ENCODE results near the gene ZFP90. TPM values are rescaled to one million over a fixed set of nuclear protein-coding genes. Genes with fewer than 3 reads are reported as not detected.
"Not testable (repeated sequence)": the region's sequence is repeated elsewhere in the genome, so short reads cannot be mapped to it uniquely, and the experiment has no call there.

Gene ZFP90
- total RNA-seq, 4 donors from 2014 or later = 8.2 to 36.6 (median 9.9) TPM

DNA sequence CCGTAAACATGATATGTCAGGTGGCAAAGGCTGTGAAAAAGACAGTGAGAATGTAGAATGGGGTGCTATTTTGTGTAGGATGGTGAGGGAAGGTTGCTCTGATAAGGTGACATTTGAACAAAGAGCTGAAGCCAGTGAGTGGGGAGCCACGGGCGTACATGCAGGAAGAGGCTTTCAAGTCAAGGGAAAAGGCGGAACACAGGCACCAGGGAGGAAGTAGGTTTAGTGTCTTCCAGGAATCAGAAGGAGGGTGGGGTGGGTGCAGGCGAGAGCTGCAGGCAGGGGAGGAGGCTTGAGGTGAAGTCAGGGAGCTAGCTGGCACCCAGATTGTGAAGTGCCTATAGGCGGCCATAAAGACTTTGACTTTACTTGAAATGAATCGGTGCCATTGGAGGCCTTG, 14.1 kb downstream of the ZFP90 start:
- peaks cover 0 to 24% (median 19%) of the 10 kb centered on the region in 3 donors for H3K9me3 ChIP-seq
- no peak for TF ChIP-seq POLR2A (IDR thresholded peaks at IDR 0.05)
- TF ChIP-seq, protein P1, sequence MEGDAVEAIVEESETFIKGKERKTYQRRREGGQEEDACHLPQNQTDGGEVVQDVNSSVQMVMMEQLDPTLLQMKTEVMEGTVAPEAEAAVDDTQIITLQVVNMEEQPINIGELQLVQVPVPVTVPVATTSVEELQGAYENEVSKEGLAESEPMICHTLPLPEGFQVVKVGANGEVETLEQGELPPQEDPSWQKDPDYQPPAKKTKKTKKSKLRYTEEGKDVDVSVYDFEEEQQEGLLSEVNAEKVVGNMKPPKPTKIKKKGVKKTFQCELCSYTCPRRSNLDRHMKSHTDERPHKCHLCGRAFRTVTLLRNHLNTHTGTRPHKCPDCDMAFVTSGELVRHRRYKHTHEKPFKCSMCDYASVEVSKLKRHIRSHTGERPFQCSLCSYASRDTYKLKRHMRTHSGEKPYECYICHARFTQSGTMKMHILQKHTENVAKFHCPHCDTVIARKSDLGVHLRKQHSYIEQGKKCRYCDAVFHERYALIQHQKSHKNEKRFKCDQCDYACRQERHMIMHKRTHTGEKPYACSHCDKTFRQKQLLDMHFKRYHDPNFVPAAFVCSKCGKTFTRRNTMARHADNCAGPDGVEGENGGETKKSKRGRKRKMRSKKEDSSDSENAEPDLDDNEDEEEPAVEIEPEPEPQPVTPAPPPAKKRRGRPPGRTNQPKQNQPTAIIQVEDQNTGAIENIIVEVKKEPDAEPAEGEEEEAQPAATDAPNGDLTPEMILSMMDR (IDR thresholded peaks at IDR 0.05 in 4 of 5, conservative IDR thresholded peaks at IDR 0.05 in 1 of 5) = no peak
- H3K4me3 ChIP-seq = no peak overlapping the region
- no peak overlapping the region for H3K27ac ChIP-seq
- no peaks in the 10 kb centered on the region for H3K4me1 ChIP-seq
- in situ Hi-C loops (cut with MboI; ENCODE audit: low sequenced_read_pairs in 4 of 4) (no loop called here), intact Hi-C loops (cut with DNase I; ENCODE audit: low total_unique reads) (no loop called here)
- peaks cover 15 to 91% of the 10 kb centered on the region in 2 donors for H3K36me3 ChIP-seq
- no peaks in the 10 kb centered on the region for H3K27me3 ChIP-seq
- DNase-seq (no peak), ATAC-seq (no peak)

DNA sequence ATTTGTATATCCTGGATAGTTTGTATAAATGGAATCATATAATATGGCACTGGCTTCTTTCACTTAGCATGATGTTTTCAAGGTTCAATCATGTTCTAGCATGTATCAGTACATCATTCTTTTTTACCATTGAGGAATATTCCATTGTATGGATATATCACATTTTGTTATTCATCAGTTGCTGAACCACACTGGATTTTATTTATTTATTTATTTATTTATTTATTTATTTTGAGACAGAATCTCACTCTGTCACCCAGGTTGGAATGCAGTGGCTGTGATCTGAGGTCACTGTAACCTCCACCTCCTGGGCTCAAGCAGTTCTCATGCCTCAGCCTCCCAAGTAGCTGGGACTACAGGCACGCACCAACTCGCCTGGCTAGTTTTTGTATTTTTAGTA, 21.2 kb downstream of the ZFP90 start:
- ATAC-seq; DNase-seq; H3K27me3 ChIP-seq; in situ Hi-C loops (cut with MboI; ENCODE audit: low sequenced_read_pairs in 4 of 4); H3K27ac ChIP-seq; intact Hi-C loops (cut with DNase I; ENCODE audit: low total_unique reads); H3K4me1 ChIP-seq: not testable (repeated sequence)
- peak overlapping the region in 1 of 4 donors; percentile 27 for H3K4me3 ChIP-seq
- H3K36me3 ChIP-seq = peaks cover 41 to 97% of the 10 kb centered on the region in 2 donors
- peaks cover 25 to 87% (median 44%) of the 10 kb centered on the region in 3 donors for H3K9me3 ChIP-seq

DNA sequence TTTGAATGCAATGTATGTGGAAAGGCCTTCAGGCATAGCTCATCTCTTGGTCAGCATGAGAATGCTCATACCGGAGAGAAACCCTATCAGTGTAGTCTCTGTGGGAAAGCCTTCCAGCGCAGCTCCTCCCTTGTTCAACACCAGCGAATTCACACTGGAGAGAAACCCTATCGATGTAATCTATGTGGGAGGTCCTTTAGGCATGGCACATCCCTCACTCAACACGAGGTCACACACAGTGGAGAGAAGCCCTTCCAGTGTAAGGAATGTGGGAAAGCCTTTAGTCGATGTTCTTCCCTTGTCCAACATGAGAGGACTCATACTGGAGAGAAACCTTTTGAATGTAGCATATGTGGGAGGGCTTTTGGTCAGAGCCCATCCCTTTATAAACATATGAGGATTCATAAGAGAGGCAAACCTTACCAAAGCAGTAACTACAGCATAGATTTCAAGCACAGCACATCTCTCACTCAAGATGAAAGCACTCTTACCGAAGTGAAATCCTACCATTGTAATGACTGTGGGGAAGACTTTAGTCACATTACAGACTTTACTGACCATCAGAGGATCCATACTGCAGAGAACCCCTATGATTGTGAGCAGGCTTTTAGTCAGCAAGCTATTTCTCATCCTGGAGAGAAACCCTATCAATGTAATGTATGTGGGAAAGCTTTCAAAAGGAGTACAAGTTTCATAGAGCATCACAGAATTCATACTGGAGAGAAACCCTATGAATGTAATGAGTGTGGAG, 24.7 kb downstream of the ZFP90 start:
- Histone ChIP-seq H3K4me1 (no peaks in the 10 kb centered on the region), H3K36me3 (peaks cover 28 to 73% of the 10 kb centered on the region in 2 donors), H3K4me3 (peak overlapping the region in 1 of 4 donors; percentile 34), H3K27ac (no peak overlapping the region), H3K9me3 (peaks cover 36 to 85% (median 47%) of the 10 kb centered on the region in 3 donors), H3K27me3 (no peaks in the 10 kb centered on the region)
- intact Hi-C loops (cut with DNase I; ENCODE audit: low total_unique reads) = no loop called here
- TF ChIP-seq, protein P1 (IDR thresholded peaks at IDR 0.05 in 4 of 5, conservative IDR thresholded peaks at IDR 0.05 in 1 of 5) = no peak
- TF ChIP-seq POLR2A (IDR thresholded peaks at IDR 0.05) = no peak
- in situ Hi-C loops (cut with MboI; ENCODE audit: low sequenced_read_pairs in 4 of 4) = no loop called here
- DNase-seq = no peak
- no peak for ATAC-seq

DNA sequence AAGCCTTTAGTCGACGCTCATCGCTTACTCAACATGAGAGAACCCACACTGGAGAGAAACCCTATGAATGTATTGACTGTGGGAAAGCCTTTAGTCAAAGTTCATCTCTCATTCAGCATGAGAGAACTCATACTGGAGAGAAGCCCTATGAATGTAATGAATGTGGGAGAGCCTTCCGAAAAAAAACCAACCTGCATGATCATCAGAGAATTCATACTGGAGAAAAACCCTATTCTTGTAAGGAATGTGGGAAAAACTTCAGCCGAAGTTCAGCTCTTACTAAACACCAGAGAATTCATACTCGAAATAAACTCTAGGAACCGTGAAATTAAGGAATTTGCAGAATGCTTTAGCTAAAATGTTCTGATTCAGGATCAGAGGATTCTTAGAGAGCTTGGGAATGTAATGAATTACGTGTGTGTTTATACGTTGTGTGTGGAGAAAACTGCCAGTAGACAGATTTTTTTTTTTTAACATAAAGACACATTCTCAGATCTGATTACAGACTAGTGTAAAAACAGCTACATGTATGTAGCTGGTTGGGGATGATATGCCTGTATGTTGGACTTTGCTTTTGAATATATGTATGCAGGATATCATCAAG, 25.4 kb downstream of the ZFP90 start:
- TF ChIP-seq, protein P1 (IDR thresholded peaks at IDR 0.05 in 4 of 5, conservative IDR thresholded peaks at IDR 0.05 in 1 of 5) = no peak
- no peak for TF ChIP-seq POLR2A (IDR thresholded peaks at IDR 0.05)
- intact Hi-C loops (cut with DNase I; ENCODE audit: low total_unique reads) = no loop called here

DNA sequence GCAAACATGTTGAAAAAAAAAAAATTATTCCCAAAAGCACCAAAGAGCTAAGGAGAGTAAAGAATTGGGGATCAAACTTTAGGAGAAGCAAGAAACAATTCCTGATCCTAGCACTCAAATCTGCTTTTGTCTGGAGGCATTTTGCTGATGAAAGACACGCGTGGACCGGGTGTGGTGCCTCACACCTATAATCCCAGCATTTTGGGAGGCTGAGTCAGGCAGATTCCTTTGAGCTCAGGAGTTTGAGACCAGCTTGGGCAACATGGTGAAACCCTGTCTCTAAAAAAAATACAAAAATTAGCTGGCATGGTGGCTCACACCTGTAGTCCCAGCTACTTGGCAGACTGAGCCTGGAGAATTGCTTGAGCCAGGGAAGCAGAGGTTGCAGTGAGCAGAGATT, 35.4 kb downstream of the ZFP90 start:
- in situ Hi-C loops (cut with MboI; ENCODE audit: low sequenced_read_pairs in 4 of 4) (no loop called here), intact Hi-C loops (cut with DNase I; ENCODE audit: low total_unique reads) (no loop called here)
- H3K27me3 ChIP-seq = no peaks in the 10 kb centered on the region
- H3K4me3 ChIP-seq = no peak overlapping the region
- H3K9me3 ChIP-seq = peaks cover under 1 to 29% (median 20%) of the 10 kb centered on the region in 3 donors
- peaks cover 0 to 14% of the 10 kb centered on the region in 2 donors for H3K36me3 ChIP-seq
- no peak overlapping the region for H3K27ac ChIP-seq
- no peaks in the 10 kb centered on the region for H3K4me1 ChIP-seq
- ATAC-seq (no peak), DNase-seq (no peak)
- TF ChIP-seq POLR2A (IDR thresholded peaks at IDR 0.05) = no peak
- TF ChIP-seq, protein P1 (IDR thresholded peaks at IDR 0.05 in 4 of 5, conservative IDR thresholded peaks at IDR 0.05 in 1 of 5) = no peak

More for the DNA sequence above, 25.4 kb downstream of the ZFP90 start:
- Histone ChIP-seq H3K27ac (no peak overlapping the region), H3K36me3 (peaks cover 23 to 66% of the 10 kb centered on the region in 2 donors), H3K27me3 (no peaks in the 10 kb centered on the region), H3K4me1 (no peaks in the 10 kb centered on the region), H3K4me3 (peak overlapping the region in 1 of 4 donors; percentile 34), H3K9me3 (peaks cover 38 to 79% (median 44%) of the 10 kb centered on the region in 3 donors)
- no peak for ATAC-seq
- in situ Hi-C loops (cut with MboI; ENCODE audit: low sequenced_read_pairs in 4 of 4) = no loop called here
- DNase-seq = no peak

Measured in gastrocnemius medialis (tissue), 4 donors.